Endothelial cell of umbilical vein (primary cell): ENCODE measurements around the gene SLC25A45. TPM values are rescaled to one million over a fixed set of nuclear protein-coding genes. Genes with fewer than 3 reads are reported as not detected.
A peak's percentile ranks its signal among the peaks of the same experiment; 100 is the strongest.

Experiments
- BruUV-seq: library from RNA; stranded (reverse); fragments of 400-500 nt; replicated peaks from 2 replicates; lab custom pipeline; 2021; lab: Mats Ljungman, UMichigan
- CTCF ChIA-PET: fragments of 300-600, 350-600 bp; sonication (Branson Sonifier 250); formaldehyde crosslinking; loops from one replicate; lab custom pipeline; 2021; ENCODE audit warnings: antibody characterized with exemption, inconsistent platforms; lab: Charles Lee
- POLR2A ChIA-PET: fragments of 300-600, 350-600 bp; sonication (Branson Sonifier 250); formaldehyde crosslinking; loops from one replicate; lab custom pipeline; 2021; ENCODE audit warnings: antibody characterized with exemption, inconsistent platforms; lab: Charles Lee
- DNase-seq: peaks from one replicate; pipeline ENCODE4 v3.0.0-alpha.2; 2011; ENCODE audit warnings: low read depth, low spot score
- FAIRE-seq: peaks from 2 replicates; lab custom pipeline; 2011; peaks lifted over from hg19 to GRCh38; lab: Jason Lieb, UNC
- H2AFZ ChIP-seq: 2 replicates; pipeline ENCODE4 v1.6.0; 2012; ENCODE audit warnings: low read depth, low read length, control low read depth, inconsistent platforms
- H3K27ac ChIP-seq: 2 replicates; pipeline ENCODE4 v1.5.1; 2011; ENCODE audit warnings: low read depth, mild to moderate bottlenecking, control low read depth, low read length, moderate library complexity; ENCODE audit not compliant: insufficient read depth
- H3K27me3 ChIP-seq, 2 experiments: 2 replicates each; pipeline versions ENCODE4 v1.6.0 to v1.6.1; 2011; ENCODE audit warnings: low read length in 2 of 2, mixed read lengths in 1 of 2; ENCODE audit not compliant: control insufficient read depth in 2 of 2, insufficient read depth in 2 of 2
- H3K36me3 ChIP-seq, 2 experiments: 2 replicates in 1 of 2; 3 replicates in 1 of 2; pipeline ENCODE4 v1.5.1; 2011; ENCODE audit warnings: low read length in 2 of 2, mild to moderate bottlenecking in 1 of 2, moderate library complexity in 1 of 2; ENCODE audit not compliant: control insufficient read depth in 2 of 2, insufficient read depth in 2 of 2; ENCODE audit errors: extremely low read depth in 1 of 2
- H3K4me1 ChIP-seq: 3 replicates; pipeline ENCODE4 v1.5.1; 2011; ENCODE audit warnings: mild to moderate bottlenecking, low read length; ENCODE audit not compliant: control insufficient read depth, insufficient read depth; ENCODE audit errors: extremely low read depth
- H3K4me2 ChIP-seq: 2 replicates; pipeline ENCODE4 v1.6.1; 2011; ENCODE audit warnings: low read length, control low read depth, mixed read lengths; ENCODE audit not compliant: insufficient read depth
- H3K4me3 ChIP-seq, 3 experiments: fragments of 200-600 bp in 1 of 3; sonication (generic), shearing (Covaris generic) in 1 of 3; replicated peaks in 1 of 3; 2 replicates each; pipeline ENCODE4 v1.5.1; 2011 to 2016; ENCODE audit warnings: control low read depth in 3 of 3, low read length in 3 of 3, mild to moderate bottlenecking in 2 of 3, inconsistent platforms in 1 of 3, low read depth in 1 of 3, moderate library complexity in 1 of 3; ENCODE audit not compliant: insufficient read depth in 1 of 3
- H3K79me2 ChIP-seq: 2 replicates; pipeline ENCODE4 v1.6.0; 2012; ENCODE audit warnings: low read length, inconsistent platforms; ENCODE audit not compliant: control insufficient read depth, insufficient read depth
- H3K9ac ChIP-seq: replicated peaks from 2 replicates; pipeline ENCODE3; 2011; ENCODE audit warnings: low read length, control low read depth; ENCODE audit not compliant: insufficient read depth; ENCODE audit errors: extremely low read depth
- H3K9me1 ChIP-seq: replicated peaks from 3 replicates; pipeline ENCODE4 v1.6.0; 2011; ENCODE audit warnings: mild to moderate bottlenecking, low read length; ENCODE audit not compliant: control insufficient read depth, insufficient read depth; ENCODE audit errors: extremely low read depth
- H3K9me3 ChIP-seq: replicated peaks from 2 replicates; pipeline ENCODE4 v1.5.1; 2012; ENCODE audit warnings: low read length, inconsistent platforms; ENCODE audit not compliant: control insufficient read depth, insufficient read depth
- H4K20me1 ChIP-seq: replicated peaks from 2 replicates; pipeline ENCODE3; 2011; ENCODE audit warnings: mild to moderate bottlenecking, low read length; ENCODE audit not compliant: control insufficient read depth, insufficient read depth; ENCODE audit errors: extremely low read depth
- CTCF ChIP-seq, 2 donors: IDR thresholded peaks; 1 replicate in 1 of 2; 2 replicates in 1 of 2; pipeline ENCODE4 v1.5.1; 2011; ENCODE audit warnings: low read length in 2 of 2, mild to moderate bottlenecking in 2 of 2, moderate library complexity in 2 of 2, control low read depth in 1 of 2, inconsistent platforms in 1 of 2, low read depth in 1 of 2; ENCODE audit not compliant: insufficient read depth in 1 of 2; ENCODE audit errors: extremely low read depth in 1 of 2
- EZH2 ChIP-seq: IDR thresholded peaks from 2 replicates; pipeline ENCODE4 v1.6.1; 2012; ENCODE audit warnings: borderline replicate concordance, low read depth, mild to moderate bottlenecking, moderate library complexity, low read length, inconsistent platforms; ENCODE audit not compliant: severe bottlenecking
- FOS ChIP-seq: IDR thresholded peaks from 2 replicates; pipeline ENCODE4 v1.6.1; 2011; ENCODE audit warnings: mild to moderate bottlenecking, low read length, moderate library complexity, borderline replicate concordance; ENCODE audit not compliant: insufficient read depth
- GATA2 ChIP-seq: IDR thresholded peaks from 2 replicates; pipeline ENCODE4 v1.7.0; 2011; ENCODE audit warnings: low read depth, mild to moderate bottlenecking, moderate library complexity, mixed read lengths, low read length; ENCODE audit not compliant: insufficient read length, insufficient read depth
- JUN ChIP-seq: IDR thresholded peaks from 2 replicates; pipeline ENCODE4 v1.6.1; 2011; ENCODE audit warnings: borderline replicate concordance, low read depth; ENCODE audit not compliant: insufficient read length, insufficient read depth
- MAX ChIP-seq: IDR thresholded peaks from 2 replicates; pipeline ENCODE4 v1.6.1; 2011; ENCODE audit not compliant: insufficient read depth, insufficient read length
- MYC ChIP-seq: IDR thresholded peaks from one replicate; pipeline ENCODE4 v1.6.1; 2011; ENCODE audit warnings: mild to moderate bottlenecking, low read depth, low read length
- POLR2A ChIP-seq: IDR thresholded peaks from 2 replicates; pipeline ENCODE4 v1.6.1; 2012; ENCODE audit warnings: low read depth, mild to moderate bottlenecking, control low read depth, low read length
- POLR2AphosphoS5 ChIP-seq: IDR thresholded peaks from 2 replicates; pipeline ENCODE4 v1.6.1; 2012; ENCODE audit warnings: low read depth, mild to moderate bottlenecking, control low read depth, low read length, moderate library complexity; ENCODE audit not compliant: insufficient read depth
- dilution Hi-C: fragments of 300-500 bp; cut with MboI; formaldehyde crosslinking; loops from one replicate; pipeline ENCODE4 v1.15.0; 2019; ENCODE audit warnings: low sequenced_read_pairs; ENCODE audit not compliant: extremely low pct_ligation_motif_present
- intact Hi-C: fragments of 100-400 bp; cut with micrococcal nuclease; formaldehyde crosslinking; loops from one replicate; pipeline ENCODE4 v1.10.0; 2022
- polyA plus RNA-seq, 4 experiments: library from polyadenylated mRNA; depleted of rRNA in 3 of 4; stranded (reverse) in 3 of 4; unstranded in 1 of 4; fragments of >200 nt; gene quantifications; 2 replicates each; pipeline versions ENCODE4 v1.2.1 to v1.2.3, GENCODE V29; 2011 to 2012; ENCODE audit warnings: missing spikeins in 1 of 4
- total RNA-seq: library from RNA; stranded (reverse); gene quantifications from 2 replicates; pipeline ENCODE4 v1.2.3, GENCODE V29; 2021

Gene SLC25A45
- total and polyA plus RNA-seq, 2 donors (not counting 3 experiments of a cell fraction or from before 2014, with no cell fraction given), result 1.2 to 3.1 TPM

- H3K9me1 ChIP-seq, result no peaks in the 10 kb centered on the region
- no peaks in the 10 kb centered on the region for H3K9me3 ChIP-seq
- peak overlapping the region; percentile 25 for H3K9ac ChIP-seq
- H3K4me3 ChIP-seq, result no peak overlapping the region
- FAIRE-seq (peak; percentile 93), DNase-seq (peak; percentile 86)
- H3K4me2 ChIP-seq, result peak overlapping the region; percentile 35
- ChIA-PET CTCF (interaction anchor here (0.6 to 4.8 kb wide), 31 partner anchors 9 to 141 kb away, joined by 3 to 105 read pairs (median 5); partner anchors contain the start of gene SLC25A45), POLR2A (interaction anchor here (0.6 to 10.0 kb wide), 4 partner anchors 9 to 90 kb away, joined by 3 to 127 read pairs (median 19); partner anchors contain the start of gene MALAT1)
- peaks cover 24% of the 10 kb centered on the region for H3K79me2 ChIP-seq
- no TSS peak for BruUV-seq
- no peak overlapping the region for H3K27ac ChIP-seq
- H4K20me1 ChIP-seq, result no peaks in the 10 kb centered on the region
- no peak for TF ChIP-seq GATA2
- TF ChIP-seq MAX, result no peak
- peak; percentile 48 for TF ChIP-seq MYC
- no peak for TF ChIP-seq JUN
- peak; percentile 70 for TF ChIP-seq POLR2AphosphoS5
- TF ChIP-seq CTCF (IDR thresholded peaks at IDR 0.05; ENCODE audit: extremely low read depth in 1 of 2, insufficient read depth in 1 of 2, low read depth in 1 of 2, low read length in 2 of 2), result peak; percentile 97 to 98
- TF ChIP-seq POLR2A, result peak; percentile 47
- no peak for TF ChIP-seq EZH2
- TF ChIP-seq FOS, result no peak
- H3K4me1 ChIP-seq, result peaks cover 50% of the 10 kb centered on the region
- intact Hi-C loops (loop anchor here (1.0 to 10.0 kb wide), 3 partner anchors 14 to 94 kb away; no protein-coding TSS in a partner anchor), dilution Hi-C loops (no loop called here)
- peak overlapping the region; percentile 22 for H2AFZ ChIP-seq
- peaks cover 0 to 14% of the 10 kb centered on the region in 2 experiments for H3K36me3 ChIP-seq
- H3K27me3 ChIP-seq, result no peaks in the 10 kb centered on the region
Measured at GRCh38 chr11:65416341-65416824, 33.9 kb upstream of the SLC25A45 start.
